Measurements from ENCODE around the gene SKAP1. TPM values are rescaled to one million over a fixed set of nuclear protein-coding genes. Genes with fewer than 3 reads are reported as not detected.
"Not testable (repeated sequence)": the region's sequence is repeated elsewhere in the genome, so short reads cannot be mapped to it uniquely, and the experiment has no call there.

SKAP1 gene
- total RNA-seq, 4 donors from 2014 or later: not detected

GRCh38 chr17:48416971-48417370 is 13.0 kb downstream of the SKAP1 start:
- Histone ChIP-seq H3K4me1 (no peaks in the 10 kb centered on the region), H3K4me3 (no peak overlapping the region), H3K27ac (no peak overlapping the region), H3K9me3 (no peaks in the 10 kb centered on the region), H3K36me3 (no peaks in the 10 kb centered on the region), H3K27me3 (peaks cover 0 to 26% (median 23%) of the 10 kb centered on the region in 3 donors)
- ATAC-seq (no peak), DNase-seq (no peak)
- no peak for TF ChIP-seq CTCF (IDR thresholded peaks at IDR 0.05 in 4 of 5, conservative IDR thresholded peaks at IDR 0.05 in 1 of 5)
- TF ChIP-seq POLR2A (IDR thresholded peaks at IDR 0.05): no peak
- intact Hi-C loops (cut with DNase I; ENCODE audit: low total_unique reads) (no loop called here), in situ Hi-C loops (cut with MboI; ENCODE audit: low sequenced_read_pairs in 4 of 4) (no loop called here)

- ATAC-seq: no peak
- TF ChIP-seq POLR2A (IDR thresholded peaks at IDR 0.05): no peak
- no peak for TF ChIP-seq CTCF (IDR thresholded peaks at IDR 0.05 in 4 of 5, conservative IDR thresholded peaks at IDR 0.05 in 1 of 5)
- Histone ChIP-seq H3K27me3 (peaks cover 10 to 44% (median 32%) of the 10 kb centered on the region in 3 donors), H3K9me3 (no peaks in the 10 kb centered on the region), H3K27ac (no peak overlapping the region), H3K4me3 (no peak overlapping the region), H3K36me3 (no peaks in the 10 kb centered on the region), H3K4me1 (no peaks in the 10 kb centered on the region)
- intact Hi-C loops (cut with DNase I; ENCODE audit: low total_unique reads) (no loop called here), in situ Hi-C loops (cut with MboI; ENCODE audit: low sequenced_read_pairs in 4 of 4) (no loop called here)
- no peak for DNase-seq
Observed at GRCh38 chr17:48413613-48414405, 16.2 kb downstream of the SKAP1 start.

- H3K9me3 ChIP-seq: no peaks in the 10 kb centered on the region
- H3K4me3 ChIP-seq: no peak overlapping the region
- H3K27ac ChIP-seq: no peak overlapping the region
- intact Hi-C loops (cut with DNase I; ENCODE audit: low total_unique reads) (no loop called here), in situ Hi-C loops (cut with MboI; ENCODE audit: low sequenced_read_pairs in 4 of 4) (no loop called here)
- no peaks in the 10 kb centered on the region for H3K4me1 ChIP-seq
- DNase-seq (no peak), ATAC-seq (no peak)
- H3K27me3 ChIP-seq: peaks cover 12 to 44% (median 32%) of the 10 kb centered on the region in 3 donors
- no peaks in the 10 kb centered on the region for H3K36me3 ChIP-seq
- TF ChIP-seq CTCF (IDR thresholded peaks at IDR 0.05 in 4 of 5, conservative IDR thresholded peaks at IDR 0.05 in 1 of 5): no peak
Observed at GRCh38 chr17:48412841-48413240, 17.2 kb downstream of the SKAP1 start.

GRCh38 chr17:48410821-48411220 is 19.2 kb downstream of the SKAP1 start:
- H3K9me3 ChIP-seq; H3K4me3 ChIP-seq; intact Hi-C loops (cut with DNase I; ENCODE audit: low total_unique reads); DNase-seq; ATAC-seq; in situ Hi-C loops (cut with MboI; ENCODE audit: low sequenced_read_pairs in 4 of 4); H3K36me3 ChIP-seq; H3K27ac ChIP-seq; H3K4me1 ChIP-seq: not testable (repeated sequence)
- peaks cover 12 to 50% (median 31%) of the 10 kb centered on the region in 3 donors for H3K27me3 ChIP-seq

- no peak for DNase-seq
- no peak for TF ChIP-seq POLR2A (IDR thresholded peaks at IDR 0.05)
- no peak for TF ChIP-seq CTCF (IDR thresholded peaks at IDR 0.05 in 4 of 5, conservative IDR thresholded peaks at IDR 0.05 in 1 of 5)
- Histone ChIP-seq H3K36me3 (no peaks in the 10 kb centered on the region), H3K9me3 (no peaks in the 10 kb centered on the region), H3K27me3 (peaks cover 12 to 44% (median 19%) of the 10 kb centered on the region in 3 donors), H3K4me3 (no peak overlapping the region), H3K27ac (no peak overlapping the region), H3K4me1 (no peaks in the 10 kb centered on the region)
- in situ Hi-C loops (cut with MboI; ENCODE audit: low sequenced_read_pairs in 4 of 4): no loop called here
- intact Hi-C loops (cut with DNase I; ENCODE audit: low total_unique reads): no loop called here
- ATAC-seq: no peak
Observed at GRCh38 chr17:48409607-48410006, 20.4 kb downstream of the SKAP1 start.

Measured in gastrocnemius medialis (tissue), 4 donors.